H9 (cell line): ENCODE measurements around the gene CEACAM20. TPM values are rescaled to one million over a fixed set of nuclear protein-coding genes. Genes with fewer than 3 reads are reported as not detected.
"Not testable (repeated sequence)": the region's sequence is repeated elsewhere in the genome, so short reads cannot be mapped to it uniquely, and the experiment has no call there.

ENCODE experiments used
- DNase-seq: peaks from one replicate; pipeline ENCODE4 v3.0.0-alpha.2; 2017
- H2AFZ ChIP-seq: one replicate; pipeline ENCODE4 v1.6.1; 2013; ENCODE audit warnings: mild to moderate bottlenecking, low read length, control low read depth, moderate library complexity
- H2AK5ac ChIP-seq: 2 replicates; pipeline ENCODE4 v1.6.1; 2013; ENCODE audit warnings: low read length, control low read depth, mixed read lengths; ENCODE audit not compliant: insufficient read length
- H2BK120ac ChIP-seq: one replicate; pipeline ENCODE4 v1.6.1; 2013; ENCODE audit warnings: low read depth, mild to moderate bottlenecking, low read length, control low read depth, inconsistent platforms; ENCODE audit not compliant: poor library complexity, severe bottlenecking
- H2BK12ac ChIP-seq: 2 replicates; pipeline ENCODE4 v1.6.1; 2013; ENCODE audit warnings: low read length, control low read depth, mixed read lengths, low read depth; ENCODE audit not compliant: insufficient read length
- H2BK15ac ChIP-seq: 2 replicates; pipeline ENCODE4 v1.6.1; 2013; ENCODE audit warnings: low read depth, low read length, control low read depth
- H2BK20ac ChIP-seq: one replicate; pipeline ENCODE4 v1.6.1; 2013; ENCODE audit warnings: low read depth, mild to moderate bottlenecking, low read length, control low read depth, inconsistent platforms; ENCODE audit not compliant: poor library complexity, severe bottlenecking
- H2BK5ac ChIP-seq: 2 replicates; pipeline ENCODE4 v1.6.1; 2013; ENCODE audit warnings: low read length, control low read depth, mixed read lengths; ENCODE audit not compliant: insufficient read length
- H3K14ac ChIP-seq: 2 replicates; pipeline ENCODE4 v1.6.1; 2013; ENCODE audit warnings: low read length, control low read depth; ENCODE audit not compliant: insufficient read depth
- H3K18ac ChIP-seq: 2 replicates; pipeline ENCODE4 v1.6.1; 2013; ENCODE audit warnings: low read depth, mild to moderate bottlenecking, mixed read lengths, low read length, control low read depth; ENCODE audit not compliant: insufficient read length
- H3K23ac ChIP-seq: 2 replicates; pipeline ENCODE4 v1.6.1; 2013; ENCODE audit warnings: low read length, control low read depth, mixed read lengths, low read depth; ENCODE audit not compliant: insufficient read length
- H3K23me2 ChIP-seq: 2 replicates; pipeline ENCODE4 v1.6.1; 2013; ENCODE audit warnings: low read depth, mild to moderate bottlenecking, mixed read lengths, low read length, control low read depth; ENCODE audit not compliant: insufficient read length, poor library complexity, severe bottlenecking
- H3K27ac ChIP-seq: 2 replicates; pipeline ENCODE4 v1.5.1; 2013; ENCODE audit warnings: low read length, control low read depth, mixed read lengths, low read depth; ENCODE audit not compliant: insufficient read length
- H3K27me3 ChIP-seq: 2 replicates; pipeline ENCODE4 v1.6.1; 2013; ENCODE audit warnings: low read length, control low read depth, inconsistent platforms; ENCODE audit not compliant: insufficient read depth
- H3K4ac ChIP-seq: 2 replicates; pipeline ENCODE4 v1.6.1; 2013; ENCODE audit warnings: low read depth, mild to moderate bottlenecking, control low read depth, inconsistent platforms, low read length, moderate library complexity
- H3K4me1 ChIP-seq: 2 replicates; pipeline ENCODE4 v1.6.1; 2013; ENCODE audit warnings: low read length, control low read depth, inconsistent platforms; ENCODE audit not compliant: insufficient read depth
- H3K4me2 ChIP-seq: 2 replicates; pipeline ENCODE4 v1.6.1; 2013; ENCODE audit warnings: low read length, control low read depth, mixed read lengths; ENCODE audit not compliant: insufficient read length, insufficient read depth
- H3K56ac ChIP-seq: 2 replicates; pipeline ENCODE4 v1.6.1; 2013; ENCODE audit warnings: low read depth, mild to moderate bottlenecking, mixed read lengths, low read length, control low read depth; ENCODE audit not compliant: insufficient read length
- H3K79me1 ChIP-seq: 2 replicates; pipeline ENCODE4 v1.6.1; 2013; ENCODE audit warnings: low read depth, mild to moderate bottlenecking, moderate library complexity, low read length, control low read depth, inconsistent platforms; ENCODE audit not compliant: insufficient read depth, poor library complexity, severe bottlenecking
- H3K79me2 ChIP-seq: 2 replicates; pipeline ENCODE4 v1.6.1; 2013; ENCODE audit warnings: low read length, control low read depth, inconsistent platforms; ENCODE audit not compliant: insufficient read depth
- H3K9ac ChIP-seq: 2 replicates; pipeline ENCODE4 v1.6.1; 2013; ENCODE audit warnings: low read length, control low read depth, mixed read lengths; ENCODE audit not compliant: insufficient read length; ENCODE audit errors: extremely low read depth
- H3K9me3 ChIP-seq: one replicate; pipeline ENCODE4 v1.6.1; 2013; ENCODE audit warnings: low read depth, low read length, inconsistent platforms; ENCODE audit not compliant: control insufficient read depth
- H3T11ph ChIP-seq: one replicate; pipeline ENCODE4 v1.6.1; 2013; ENCODE audit warnings: mild to moderate bottlenecking, low read length, control low read depth, inconsistent platforms
- H4K20me1 ChIP-seq: one replicate; pipeline ENCODE4 v1.6.1; 2013; ENCODE audit not compliant: control insufficient read depth, insufficient read length, insufficient read depth
- H4K5ac ChIP-seq: 2 replicates; pipeline ENCODE4 v1.6.1; 2013; ENCODE audit warnings: low read depth, mild to moderate bottlenecking, mixed read lengths, low read length, control low read depth; ENCODE audit not compliant: insufficient read length
- H4K8ac ChIP-seq: replicated peaks from 2 replicates; pipeline ENCODE4 v1.6.1; 2013; ENCODE audit warnings: low read length, control low read depth, mixed read lengths, low read depth; ENCODE audit not compliant: insufficient read length
- H4K91ac ChIP-seq: 2 replicates; pipeline ENCODE4 v1.6.1; 2013; ENCODE audit warnings: low read depth, mild to moderate bottlenecking, moderate library complexity, mixed read lengths, low read length, control low read depth; ENCODE audit not compliant: insufficient read length
- H3K27ac Mint-ChIP-seq, 3 experiments: 2 replicates in 2 of 3; 3 replicates in 1 of 3; pipeline ENCODE4 v1.8.0; 2020 to 2021; ENCODE audit warnings: mixed read lengths in 3 of 3, mild to moderate bottlenecking in 1 of 3, moderate library complexity in 1 of 3
- H3K27me3 Mint-ChIP-seq: 2 replicates; pipeline ENCODE4 v1.8.0; 2021; ENCODE audit warnings: low read depth, mild to moderate bottlenecking, moderate library complexity, mixed read lengths
- H3K36me3 Mint-ChIP-seq, 3 experiments: 2 replicates in 2 of 3; 3 replicates in 1 of 3; pipeline ENCODE4 v1.8.0; 2020 to 2021; ENCODE audit warnings: low read depth in 3 of 3, mixed read lengths in 3 of 3; ENCODE audit not compliant: insufficient read depth in 1 of 3
- H3K4me1 Mint-ChIP-seq, 2 experiments: 2 replicates each; pipeline ENCODE4 v1.8.0; 2020; ENCODE audit warnings: mixed read lengths in 2 of 2
- H3K4me3 Mint-ChIP-seq, 2 experiments: 2 replicates in 1 of 2; 3 replicates in 1 of 2; pipeline ENCODE4 v1.8.0; 2020 to 2021; ENCODE audit warnings: mild to moderate bottlenecking in 2 of 2, mixed read lengths in 2 of 2, moderate library complexity in 1 of 2
- H3K9me3 Mint-ChIP-seq, 2 experiments: 2 replicates in 1 of 2; 3 replicates in 1 of 2; pipeline ENCODE4 v1.8.0; 2020; ENCODE audit warnings: mild to moderate bottlenecking in 2 of 2, mixed read lengths in 2 of 2, moderate library complexity in 1 of 2
- CTCF ChIP-seq: fragments of 200-600 bp; sonication (generic); conservative IDR thresholded peaks from 3 replicates; pipeline ENCODE4 v1.8.0; 2021; ENCODE audit warnings: antibody characterized with exemption, mild to moderate bottlenecking
- WGBS: extraction: QIAGEN DNeasy Blood & Tissue Kit; methylation state at CpG from one replicate; pipeline ENCODE4 v1.1.7; 2013; ENCODE audit warnings: missing lambda C conversion rate, low lambda C conversion rate, mixed read lengths; ENCODE audit not compliant: insufficient read length; ENCODE audit errors: extremely low coverage; 5-methylcytosine and 5-hydroxymethylcytosine counted together
- total RNA-seq: library from RNA; stranded (reverse); gene quantifications from 2 replicates; pipeline ENCODE4 v1.2.1, GENCODE V29; 2021

Gene CEACAM20
- total RNA-seq, 1 experiment from 2014 or later: not detected

- Histone ChIP-seq H3K79me1 (no peaks in the 10 kb centered on the region), H2BK5ac (no peak overlapping the region), H3K27ac (no peak overlapping the region), H2BK15ac (no peak overlapping the region), H2BK120ac (no peak overlapping the region), H3K56ac (no peak overlapping the region), H4K20me1 (no peaks in the 10 kb centered on the region), H2BK20ac (no peak overlapping the region), H3K18ac (no peak overlapping the region), H3K14ac (no peak overlapping the region), H3K4me2 (no peak overlapping the region), H3K4ac (no peak overlapping the region), H4K91ac (no peak overlapping the region), H2BK12ac (no peak overlapping the region), H3K23ac (no peak overlapping the region), H2AK5ac (no peak overlapping the region), H3K9ac (no peak overlapping the region), H3K27me3 (no peaks in the 10 kb centered on the region; the same call in 1 of the 2 replicates), H4K5ac (no peak overlapping the region), H3K4me1 (no peaks in the 10 kb centered on the region), H2AFZ (no peak overlapping the region), H3K79me2 (no peaks in the 10 kb centered on the region), H3T11ph (no peak overlapping the region), H3K9me3 (no peaks in the 10 kb centered on the region), H3K23me2 (no peaks in the 10 kb centered on the region), H4K8ac (no peak overlapping the region)
- no peak for TF ChIP-seq CTCF
- Mint-ChIP-seq H3K9me3 (peaks cover 72 to 85% of the 10 kb centered on the region in 2 experiments), H3K4me1 (no peaks in the 10 kb centered on the region), H3K36me3 (no peaks in the 10 kb centered on the region; a peak in 2 of 7 replicates), H3K27me3 (peaks cover 74% of the 10 kb centered on the region), H3K4me3 (no peak overlapping the region), H3K27ac (no peak overlapping the region)
- WGBS: no CpG with 5 or more reads among the region's 11 CpGs
- DNase-seq: no peak
These were observed 9.9 kb upstream of the CEACAM20 start for GRCh38 chr19:44539236-44539826.

GRCh38 chr19:44535361-44535760, 5.9 kb upstream of the CEACAM20 start:
- H3K9me3 ChIP-seq, H3K4me1 ChIP-seq, H4K5ac ChIP-seq, H3K27ac Mint-ChIP-seq, H3K23ac ChIP-seq, H2BK12ac ChIP-seq, H4K91ac ChIP-seq, H2BK120ac ChIP-seq, H2AK5ac ChIP-seq, H4K8ac ChIP-seq, H2BK15ac ChIP-seq, H3K79me2 ChIP-seq, H2AFZ ChIP-seq, H2BK20ac ChIP-seq, H3K27ac ChIP-seq, H3K9ac ChIP-seq, H3K4me3 Mint-ChIP-seq, H3K56ac ChIP-seq, H3K79me1 ChIP-seq, H3K23me2 ChIP-seq, H2BK5ac ChIP-seq, H3K4ac ChIP-seq, H3K14ac ChIP-seq, H3T11ph ChIP-seq, DNase-seq, H3K4me2 ChIP-seq, H4K20me1 ChIP-seq, H3K27me3 ChIP-seq, H3K36me3 Mint-ChIP-seq, H3K18ac ChIP-seq, H3K4me1 Mint-ChIP-seq: not testable (repeated sequence)
- peaks cover 61% of the 10 kb centered on the region for H3K27me3 Mint-ChIP-seq
- peaks cover 69 to 81% of the 10 kb centered on the region in 2 experiments for H3K9me3 Mint-ChIP-seq
- WGBS: no CpG with 5 or more reads among the region's 3 CpGs
